AG04450 (cell line): Measurements from ENCODE around the gene TRIP10. TPM values are rescaled to one million over a fixed set of nuclear protein-coding genes. Genes with fewer than 3 reads are reported as not detected.

Experiments
- CTCF ChIA-PET: fragments of 300-600, 350-600 bp; formaldehyde crosslinking; extraction: SDS; loops from one replicate; lab custom pipeline; 2022; ENCODE audit warnings: antibody characterized with exemption, inconsistent platforms; lab: Charles Lee
- POLR2A ChIA-PET: fragments of 350-600 bp; formaldehyde crosslinking; extraction: SDS; loops from one replicate; lab custom pipeline; 2021; ENCODE audit warnings: antibody characterized with exemption, inconsistent platforms; lab: Yijun Ruan, JAX
- DNase-seq: peaks from one replicate; pipeline ENCODE4 v3.0.0-alpha.2; 2011; ENCODE audit warnings: low read depth, low spot score
- H3K27ac ChIP-seq: one replicate; pipeline ENCODE4 v1.5.1; 2012; ENCODE audit warnings: low read depth, low read length, control low read depth
- H3K27me3 ChIP-seq: one replicate; pipeline ENCODE4 v1.6.0; 2012; ENCODE audit warnings: low read length; ENCODE audit not compliant: control insufficient read depth, insufficient read depth
- H3K4me3 ChIP-seq: 2 replicates; pipeline ENCODE4 v1.5.1; 2011; ENCODE audit warnings: mild to moderate bottlenecking, low read depth, low read length, control low read depth
- H3K9me3 ChIP-seq: 2 replicates; pipeline ENCODE4 v1.5.1; 2012; ENCODE audit warnings: low read length; ENCODE audit not compliant: control insufficient read depth, insufficient read depth
- polyA minus RNA-seq: library from RNA; depleted of rRNA, polyadenylated mRNA; stranded (reverse); fragments of >200 nt; gene quantifications from 2 replicates; pipeline ENCODE4 v1.2.3, GENCODE V29; 2011; rRNA and poly(A)+ RNA removed
- polyA plus RNA-seq: library from polyadenylated mRNA; depleted of rRNA; stranded (reverse); fragments of >200 nt; gene quantifications from 2 replicates; pipeline ENCODE4 v1.2.3, GENCODE V29; 2011; rRNA removed
- TF ChIP-seq, protein P1 (sequence below): IDR thresholded peaks from 2 replicates; pipeline ENCODE4 v1.5.1; 2011; ENCODE audit warnings: low read depth, low read length, control low read depth, inconsistent platforms

TRIP10 gene
- 27.6 and 29.3 TPM in 2 replicates for polyA plus RNA-seq
- polyA minus RNA-seq: 25.3 and 30.5 TPM in 2 replicates

DNA sequence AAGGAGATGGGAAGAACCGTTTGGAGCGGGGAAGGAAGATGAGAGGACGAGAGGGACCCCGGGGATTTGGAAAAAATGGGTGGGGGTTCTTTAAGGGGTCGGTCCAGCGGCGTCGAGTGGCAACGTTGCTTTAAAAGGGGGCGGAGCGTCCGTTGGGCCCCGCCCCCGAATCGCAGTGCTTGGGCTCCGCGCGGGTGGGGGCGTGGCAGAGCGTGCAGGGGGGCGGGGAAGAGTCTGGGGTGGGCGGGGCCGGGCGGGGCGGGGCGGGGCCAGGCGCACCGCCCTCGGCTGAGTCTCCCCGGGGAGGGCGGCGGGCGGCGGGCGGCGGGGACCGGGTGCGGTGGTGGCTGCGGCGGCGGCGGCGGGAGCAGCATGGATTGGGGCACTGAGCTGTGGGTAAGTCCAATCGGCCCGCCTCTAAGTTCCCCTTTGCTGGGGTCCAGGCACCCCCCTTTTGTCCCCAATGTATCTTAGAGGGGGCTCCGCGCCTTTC, at the start of gene TRIP10:
TRIP10 (plus strand) TSS at position 291 of the 493 bp plus-strand sequence; CDS start at position 373, 82 bp downstream.
- no peak for DNase-seq
- TF ChIP-seq, protein P1, sequence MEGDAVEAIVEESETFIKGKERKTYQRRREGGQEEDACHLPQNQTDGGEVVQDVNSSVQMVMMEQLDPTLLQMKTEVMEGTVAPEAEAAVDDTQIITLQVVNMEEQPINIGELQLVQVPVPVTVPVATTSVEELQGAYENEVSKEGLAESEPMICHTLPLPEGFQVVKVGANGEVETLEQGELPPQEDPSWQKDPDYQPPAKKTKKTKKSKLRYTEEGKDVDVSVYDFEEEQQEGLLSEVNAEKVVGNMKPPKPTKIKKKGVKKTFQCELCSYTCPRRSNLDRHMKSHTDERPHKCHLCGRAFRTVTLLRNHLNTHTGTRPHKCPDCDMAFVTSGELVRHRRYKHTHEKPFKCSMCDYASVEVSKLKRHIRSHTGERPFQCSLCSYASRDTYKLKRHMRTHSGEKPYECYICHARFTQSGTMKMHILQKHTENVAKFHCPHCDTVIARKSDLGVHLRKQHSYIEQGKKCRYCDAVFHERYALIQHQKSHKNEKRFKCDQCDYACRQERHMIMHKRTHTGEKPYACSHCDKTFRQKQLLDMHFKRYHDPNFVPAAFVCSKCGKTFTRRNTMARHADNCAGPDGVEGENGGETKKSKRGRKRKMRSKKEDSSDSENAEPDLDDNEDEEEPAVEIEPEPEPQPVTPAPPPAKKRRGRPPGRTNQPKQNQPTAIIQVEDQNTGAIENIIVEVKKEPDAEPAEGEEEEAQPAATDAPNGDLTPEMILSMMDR: no peak
- H3K9me3 ChIP-seq: no peaks in the 10 kb centered on the region; the same call in 1 of the 2 replicates
- peak within 1 kb of the TSS; percentile 33 for H3K27ac ChIP-seq
- CTCF ChIA-PET: interaction anchor here (2.3 to 2.7 kb wide), 2 partner anchors 30 to 124 kb away, joined by 14 to 33 read pairs; no protein-coding TSS in a partner anchor
- no peaks in the 10 kb centered on the region for H3K27me3 ChIP-seq
- POLR2A ChIA-PET: no interaction called here
- H3K4me3 ChIP-seq: peak within 1 kb of the TSS; percentile 82

GRCh38 chr19:6690160-6690885, 49.2 kb upstream of the TRIP10 start:
- DNase-seq: no peak
- CTCF ChIA-PET: no interaction called here
- TF ChIP-seq, protein P1: no peak
- POLR2A ChIA-PET: no interaction called here
- Histone ChIP-seq H3K9me3 (peaks cover 19% of the 10 kb centered on the region), H3K4me3 (no peak overlapping the region), H3K27me3 (no peaks in the 10 kb centered on the region), H3K27ac (no peak overlapping the region)

DNA sequence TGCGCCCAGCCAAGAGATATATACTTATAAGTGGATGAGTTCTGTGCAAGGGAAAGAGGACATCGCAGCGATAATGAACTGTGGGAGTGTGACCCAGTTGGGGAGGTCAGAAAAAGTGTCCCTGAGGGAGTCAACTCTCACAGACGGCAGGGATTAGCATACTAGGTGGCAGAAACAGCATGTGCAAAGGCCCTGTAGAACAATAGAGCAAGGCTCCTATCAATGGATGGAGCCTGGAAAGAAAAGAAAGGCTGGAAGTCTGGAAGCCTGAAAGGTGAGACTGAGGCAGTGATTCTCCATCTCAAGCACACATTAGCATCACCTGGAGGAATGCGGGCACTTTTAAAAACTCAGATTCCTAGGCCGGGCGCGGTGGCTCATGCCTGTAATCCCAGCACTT, 48.1 kb upstream of the TRIP10 start:
- peaks cover 19% of the 10 kb centered on the region for H3K9me3 ChIP-seq
- no peak overlapping the region for H3K4me3 ChIP-seq
- ChIA-PET POLR2A (no interaction called here), CTCF (no interaction called here)
- no peak overlapping the region for H3K27ac ChIP-seq
- no peak for DNase-seq
- TF ChIP-seq, protein P1: no peak
- H3K27me3 ChIP-seq: no peaks in the 10 kb centered on the region

- no peak for DNase-seq
- H3K9me3 ChIP-seq: peaks cover 19% of the 10 kb centered on the region
- POLR2A ChIA-PET: no interaction called here
- H3K27ac ChIP-seq: no peak overlapping the region
- TF ChIP-seq, protein P1: no peak
- no peak overlapping the region for H3K4me3 ChIP-seq
- no peaks in the 10 kb centered on the region for H3K27me3 ChIP-seq
- CTCF ChIA-PET: no interaction called here
These were observed 47.5 kb upstream of the TRIP10 start for GRCh38 chr19:6692027-6692426.

DNA sequence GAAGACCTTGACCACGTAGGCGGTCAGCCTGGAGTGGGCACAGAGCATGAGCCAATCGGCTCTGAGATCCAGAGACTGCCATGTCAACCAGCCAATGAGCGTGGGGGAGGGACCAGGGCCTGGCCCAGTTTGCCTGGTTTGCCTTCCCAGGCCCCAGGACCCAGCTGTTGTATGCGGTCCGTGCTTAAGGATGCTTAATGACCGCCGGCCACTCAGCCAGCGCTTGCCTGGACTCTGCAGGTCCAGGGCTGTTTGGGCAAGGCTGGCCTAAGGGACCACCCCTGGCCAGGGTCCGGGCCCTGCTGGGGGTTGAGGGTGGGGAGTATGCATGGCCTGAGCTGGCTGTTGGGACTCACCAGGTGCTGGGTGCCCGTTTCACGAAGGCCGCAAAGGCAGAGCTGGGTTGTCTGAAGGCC, 46.4 kb upstream of the TRIP10 start:
- Histone ChIP-seq H3K4me3 (no peak overlapping the region), H3K27me3 (no peaks in the 10 kb centered on the region), H3K27ac (no peak overlapping the region), H3K9me3 (peaks cover 19% of the 10 kb centered on the region)
- ChIA-PET CTCF (no interaction called here), POLR2A (no interaction called here)
- TF ChIP-seq, protein P1: no peak
- no peak for DNase-seq
